ENCODE data around the gene NABP1.

Gene NABP1

DNA sequence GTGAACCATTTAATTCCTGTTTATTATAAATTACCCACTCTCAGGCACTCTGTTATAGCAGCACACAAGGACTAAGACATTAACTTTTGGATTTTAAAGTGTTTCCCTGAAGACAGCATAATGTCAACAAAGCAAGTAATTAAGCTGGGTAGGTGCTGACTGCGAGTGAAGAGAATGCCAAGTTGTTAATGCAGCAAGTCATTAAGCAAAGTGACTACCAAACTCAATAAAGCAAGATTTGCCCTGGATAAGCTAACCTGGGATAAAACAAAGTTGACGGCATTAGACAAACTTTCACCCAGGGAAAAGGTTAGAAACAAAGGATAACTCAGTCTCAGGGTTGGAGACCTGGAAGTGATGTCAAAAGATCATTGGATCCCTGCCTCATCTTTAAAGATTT, 28.4 kb upstream of the NABP1 start:
- no peak for DNase-seq (ENCODE audit: low read depth in 2 of 2)

DNA sequence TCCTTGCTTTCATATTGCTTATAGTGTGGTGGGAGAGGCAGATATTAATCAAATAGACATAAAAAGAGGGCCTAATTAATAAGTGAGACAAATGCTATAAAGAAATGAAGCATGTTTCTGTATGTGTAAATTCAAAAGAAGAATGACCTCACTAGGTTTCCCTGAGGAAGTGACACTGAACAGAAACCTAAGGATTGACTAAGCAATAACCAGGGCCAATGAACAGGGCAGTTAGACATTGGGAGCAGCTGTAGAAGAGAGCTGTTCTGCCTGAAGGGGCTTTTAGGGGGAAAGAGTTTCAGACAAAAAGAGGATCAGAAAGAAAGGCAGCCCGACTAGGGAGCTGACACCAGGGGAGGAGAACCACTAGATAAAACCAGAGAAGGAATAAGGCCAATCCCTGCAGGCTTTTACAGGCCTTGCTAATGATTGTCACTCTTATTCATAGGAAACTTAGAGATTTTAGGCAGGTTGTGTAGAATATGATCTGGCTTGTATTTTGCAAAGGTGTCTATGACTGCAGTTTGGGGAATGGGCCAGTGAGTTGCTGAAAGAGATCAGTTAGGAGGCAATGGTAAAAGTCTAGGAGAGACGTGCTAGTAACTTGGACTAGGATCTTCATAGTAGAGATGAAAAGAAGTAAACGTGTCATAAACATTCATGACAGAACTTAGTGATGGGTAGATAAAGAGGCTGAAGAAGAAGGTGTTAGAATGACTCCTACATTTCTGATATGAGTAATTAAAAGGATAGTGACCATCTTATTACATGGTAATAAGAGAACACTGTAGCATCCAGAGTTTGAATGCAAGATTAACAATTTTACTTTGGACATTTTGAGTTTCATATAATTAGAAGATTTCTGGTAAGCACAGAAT, 26.8 kb upstream of the NABP1 start:
- DNase-seq (ENCODE audit: low read depth in 2 of 2), result no peak

DNA sequence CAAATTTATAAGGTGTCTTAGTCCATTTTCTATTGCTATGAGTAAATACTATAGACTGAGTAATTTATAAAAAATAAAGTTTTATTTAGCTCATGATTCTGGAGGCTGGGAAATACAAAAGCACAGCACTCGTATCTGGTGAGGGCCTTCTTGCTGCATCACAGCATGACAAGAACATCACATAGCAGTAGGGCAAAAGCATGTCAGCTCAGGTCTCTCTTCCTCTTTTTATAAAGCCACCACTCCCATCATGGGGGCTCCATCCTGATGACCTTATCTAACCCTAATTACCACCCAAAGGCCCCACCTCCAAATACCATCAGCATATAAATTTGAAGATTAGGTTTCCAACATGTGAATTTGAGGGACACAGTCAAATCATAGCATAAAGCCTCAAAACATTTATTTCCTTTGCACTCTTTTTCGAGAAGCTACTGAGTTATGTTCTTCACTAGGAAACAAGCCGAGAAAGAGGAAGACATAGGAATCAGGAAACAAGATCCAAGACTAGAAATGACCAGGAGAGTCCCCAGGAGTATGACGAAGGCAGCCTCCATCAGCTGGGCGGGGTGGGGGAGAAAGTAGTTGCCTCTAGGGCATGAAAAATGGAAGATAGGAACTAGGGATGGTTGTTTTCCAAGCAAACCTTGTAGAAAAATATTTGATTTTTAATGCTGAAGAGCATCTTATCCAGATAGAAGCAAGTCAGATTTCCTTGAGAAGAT, 24.1 kb upstream of the NABP1 start:
- DNase-seq (ENCODE audit: low read depth in 2 of 2), result no peak

DNA sequence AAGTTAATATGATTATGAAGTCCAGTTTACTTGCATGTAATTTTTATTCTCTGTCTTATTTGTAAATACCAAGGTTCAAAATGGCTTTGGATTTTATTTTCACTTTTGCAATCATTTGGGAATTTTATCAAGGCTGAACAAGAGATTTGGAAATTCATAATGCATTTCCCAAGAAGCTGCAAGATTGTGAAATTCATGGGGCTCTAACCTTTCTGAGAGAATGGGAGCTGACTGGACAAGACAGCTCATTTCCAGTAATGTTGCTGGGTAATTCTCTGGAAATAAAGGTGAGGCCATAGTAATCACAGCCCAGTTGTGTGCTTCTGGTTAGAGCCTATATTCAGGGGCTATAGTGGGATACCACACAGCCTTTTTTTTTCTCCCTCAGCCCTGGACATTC, 21.5 kb upstream of the NABP1 start:
- peak; percentile 62 to 64 for DNase-seq (ENCODE audit: low read depth in 2 of 2)

DNA sequence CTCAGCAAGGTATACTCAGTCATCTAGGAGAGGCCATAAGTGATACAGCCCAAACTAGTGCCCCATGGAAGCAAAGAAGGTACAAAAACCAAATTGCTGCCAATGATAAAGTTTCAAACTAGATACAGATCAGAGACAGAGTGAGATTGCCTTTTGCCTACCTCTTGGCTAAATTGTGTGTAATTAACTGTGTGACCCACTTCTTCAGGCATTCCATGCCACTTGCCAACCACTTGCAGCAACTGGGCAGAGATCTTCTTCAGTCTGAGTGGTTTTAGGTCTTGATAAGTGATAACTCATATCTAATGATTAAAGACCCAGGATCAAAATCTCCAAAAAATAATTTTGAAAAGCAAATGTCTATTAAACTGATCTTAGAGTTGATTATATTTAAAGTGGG, 21.1 kb upstream of the NABP1 start:
- no peak for DNase-seq (ENCODE audit: low read depth in 2 of 2)

DNA sequence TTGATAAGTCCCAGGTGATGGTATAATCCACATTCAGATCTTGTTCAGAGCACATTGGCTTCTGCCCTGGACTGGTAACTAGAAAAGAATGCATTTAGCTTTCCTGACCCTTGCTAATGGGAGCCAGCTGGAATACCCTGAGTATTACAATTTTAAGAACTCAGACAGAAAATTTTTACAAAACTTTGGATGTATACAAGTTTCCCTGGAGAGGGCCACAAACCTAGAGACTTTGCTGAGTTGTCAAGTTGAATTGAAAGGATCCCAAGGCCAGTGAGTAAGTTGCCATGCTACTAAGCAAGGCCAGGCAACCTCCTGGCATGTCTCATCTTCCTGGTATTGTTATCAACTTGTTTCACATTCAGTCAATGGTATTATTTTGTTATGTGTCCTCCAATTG, 20.0 kb upstream of the NABP1 start:
- DNase-seq (ENCODE audit: low read depth in 2 of 2), result peak; percentile 60 to 62

DNA sequence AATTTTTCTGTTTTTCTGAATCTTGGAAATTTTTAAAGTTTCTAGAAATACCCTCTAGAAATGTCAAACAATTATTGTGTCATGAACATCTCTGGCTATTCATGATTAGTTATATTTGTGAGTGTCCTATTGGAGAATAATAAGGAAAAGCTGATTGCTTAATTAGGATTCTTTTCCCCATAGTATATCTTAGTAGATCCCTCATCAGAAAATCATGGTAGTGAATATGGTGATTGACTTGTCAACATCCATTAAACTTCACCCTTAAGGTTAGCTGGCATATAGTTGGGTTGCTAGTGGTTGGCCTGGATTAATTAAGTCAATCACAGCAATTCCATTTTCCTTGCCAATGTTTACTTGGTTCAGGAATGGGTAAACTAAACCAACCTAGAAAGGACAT, 18.7 kb upstream of the NABP1 start:
- no peak for DNase-seq (ENCODE audit: low read depth in 2 of 2)

DNA sequence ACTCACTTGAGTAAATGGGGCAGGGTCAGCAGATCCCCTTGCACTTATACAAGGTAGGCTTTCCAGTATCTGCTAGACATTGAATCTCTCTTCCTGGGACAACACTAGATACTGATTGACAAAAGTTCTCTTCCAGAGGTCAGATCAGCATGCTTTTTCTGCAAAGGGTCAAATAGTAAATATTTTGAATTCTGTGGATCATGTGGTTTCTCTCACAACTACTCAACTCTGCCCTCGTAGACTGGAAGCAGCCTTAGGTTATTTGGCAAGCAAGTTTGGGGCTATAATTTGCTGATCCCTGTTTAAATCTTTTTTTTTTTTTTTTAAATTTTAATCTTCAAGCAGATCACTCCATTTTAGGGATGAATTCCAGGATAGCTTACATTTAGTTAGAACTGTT, 17.4 kb upstream of the NABP1 start:
- DNase-seq (ENCODE audit: low read depth in 2 of 2), result no peak

DNA sequence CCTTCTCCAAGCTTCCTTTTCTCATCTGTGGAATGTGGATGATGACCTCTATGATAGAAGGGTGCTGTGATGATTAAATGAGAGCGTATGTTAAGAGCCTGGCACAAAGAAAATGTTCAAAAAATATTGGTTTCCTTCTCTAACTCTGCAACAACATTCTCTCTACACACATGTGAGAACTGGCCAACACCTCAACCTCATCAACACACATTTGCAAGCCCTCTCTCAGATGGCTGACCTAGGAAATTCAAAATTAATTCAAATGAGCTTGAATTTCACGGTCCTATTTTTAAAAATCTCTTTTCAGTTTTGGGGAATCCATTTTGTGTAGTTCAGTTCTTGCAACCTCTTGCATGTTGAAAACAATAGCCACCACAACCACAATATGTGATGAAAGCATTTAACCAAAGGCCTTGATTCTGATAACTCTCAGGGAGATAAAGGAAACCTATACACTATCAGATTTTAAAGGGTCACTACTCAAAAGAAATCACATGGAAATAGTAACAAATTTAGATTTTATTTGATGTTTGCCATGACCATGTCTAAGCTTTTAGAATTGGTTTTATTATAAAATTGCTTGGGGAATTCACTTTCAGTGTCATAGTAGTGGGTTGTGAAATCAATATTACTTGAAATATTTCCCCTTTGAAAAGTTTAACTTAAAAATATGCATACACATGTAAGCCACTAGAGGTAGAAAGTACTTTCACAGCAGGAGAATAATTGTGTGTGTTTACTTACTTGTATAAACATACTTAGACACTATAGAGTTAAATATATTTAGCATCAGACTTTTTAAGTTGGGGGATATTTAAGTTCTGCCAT, 16.6 kb upstream of the NABP1 start:
- DNase-seq (ENCODE audit: low read depth in 2 of 2), result no peak

DNA sequence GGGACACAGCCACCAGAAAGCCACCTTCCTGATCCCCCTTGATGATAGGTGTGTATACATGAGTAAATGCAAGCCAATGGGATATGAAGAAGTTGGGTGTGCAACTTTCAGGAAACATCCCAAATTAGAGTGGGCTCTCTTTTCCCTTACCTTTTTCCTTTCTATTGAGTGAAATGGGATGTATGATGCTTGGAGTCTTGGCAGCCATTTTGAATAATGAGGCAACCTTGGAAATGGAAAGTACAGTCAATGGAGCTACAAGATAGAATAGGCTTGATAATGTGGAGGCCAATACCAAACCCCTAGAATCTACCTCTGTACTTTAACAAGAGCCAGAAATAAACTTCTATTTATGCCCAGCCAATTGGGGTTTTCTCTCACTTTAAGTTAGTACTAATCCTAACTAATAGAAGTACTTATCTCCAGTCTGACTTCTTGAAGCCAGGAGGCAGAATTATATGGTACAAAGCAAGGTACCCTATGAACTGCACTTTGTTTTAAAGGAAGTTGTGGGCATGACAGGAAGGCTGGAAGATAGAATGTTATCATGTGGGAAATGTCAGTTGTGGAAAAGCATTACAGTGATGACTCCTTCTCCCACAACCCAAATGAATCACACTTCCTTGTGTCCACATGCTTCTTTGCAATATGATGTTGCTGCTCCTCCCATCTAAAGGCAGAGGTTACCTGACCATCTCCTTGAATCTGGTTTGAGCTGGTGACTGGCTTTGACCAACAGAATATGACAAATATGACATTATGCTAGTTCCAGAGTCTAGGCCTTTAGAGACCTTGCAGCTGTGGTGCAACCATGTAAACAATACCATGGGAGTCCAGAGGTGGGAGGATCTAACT, 12.9 kb upstream of the NABP1 start:
- no peak for DNase-seq (ENCODE audit: low read depth in 2 of 2)

DNA sequence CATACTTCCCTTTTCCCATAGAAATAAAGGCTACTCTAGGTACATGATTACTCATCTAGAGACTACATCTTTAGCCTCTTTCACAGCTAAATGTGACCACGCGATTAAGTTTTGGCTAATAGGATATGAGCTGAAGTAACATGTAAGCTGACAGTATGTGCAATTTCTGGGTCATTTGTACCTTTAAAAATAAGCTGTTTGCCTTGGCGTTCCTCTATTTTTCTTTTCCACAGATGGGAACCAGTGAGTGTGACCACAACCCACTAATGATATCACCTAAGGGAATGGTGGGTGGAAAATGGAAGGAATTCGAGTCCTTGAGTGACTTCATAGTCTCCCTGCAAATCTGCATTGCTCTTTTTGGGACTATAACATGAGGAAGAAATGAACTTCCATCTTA, 11.7 kb upstream of the NABP1 start:
- no peak for DNase-seq (ENCODE audit: low read depth in 2 of 2)

DNA sequence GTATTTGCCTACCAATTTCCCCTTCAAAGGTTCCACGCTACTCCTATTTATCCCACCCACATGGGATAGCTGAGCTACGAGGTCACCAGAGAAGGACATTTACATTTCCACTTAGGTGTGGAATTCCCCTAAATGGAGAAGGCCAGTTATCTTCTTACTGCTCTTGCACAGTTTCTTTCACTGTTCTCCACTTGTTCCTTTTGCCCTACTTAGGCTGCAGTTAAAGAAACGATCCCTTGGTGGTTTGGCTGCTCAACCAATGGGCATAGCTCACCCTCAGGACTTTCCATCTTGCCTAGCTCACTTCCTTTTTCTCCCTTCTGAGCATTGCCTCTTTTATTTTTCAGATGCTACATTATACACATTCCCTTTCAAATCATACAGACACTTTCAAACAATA, 11.2 kb upstream of the NABP1 start:
- DNase-seq (ENCODE audit: low read depth in 2 of 2), result no peak

DNA sequence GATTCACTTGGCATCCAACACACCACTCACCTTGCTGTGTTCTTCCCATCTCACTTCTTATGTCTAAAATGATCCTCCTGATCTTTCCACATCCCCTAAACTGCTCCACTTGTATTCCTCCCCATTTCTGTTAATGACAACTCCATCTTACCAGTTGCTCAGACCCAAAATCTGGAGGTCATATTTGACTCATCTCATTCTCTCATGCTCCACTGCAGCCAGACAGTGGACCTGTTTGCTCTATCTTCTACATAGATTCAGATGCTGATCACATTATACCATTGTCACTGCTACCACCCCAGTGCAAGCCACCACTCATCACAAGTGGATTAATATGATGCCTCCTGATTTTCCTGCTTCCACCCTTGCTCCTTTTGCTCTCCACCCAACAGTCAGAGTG, 7.9 kb upstream of the NABP1 start:
- DNase-seq (ENCODE audit: low read depth in 2 of 2), result no peak

DNA sequence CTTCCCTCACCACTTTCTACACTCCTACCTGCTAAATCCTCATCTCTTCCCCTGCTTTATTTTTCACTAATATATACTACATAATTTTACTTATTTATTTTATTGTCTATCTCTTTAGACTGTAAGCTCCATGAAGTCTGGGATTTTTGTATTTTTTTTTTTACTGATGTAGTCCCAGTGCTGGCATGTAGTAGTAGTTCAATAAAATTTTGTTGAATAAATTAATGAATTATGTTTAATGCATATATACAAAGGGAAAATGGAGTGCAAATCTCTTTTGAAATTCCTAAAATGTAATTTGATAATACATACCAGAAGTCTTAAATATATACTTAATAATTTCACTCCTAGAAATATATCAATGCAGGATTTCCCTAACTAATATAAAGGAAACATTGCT, 7.1 kb upstream of the NABP1 start:
- DNase-seq (ENCODE audit: low read depth in 2 of 2), result no peak

DNA sequence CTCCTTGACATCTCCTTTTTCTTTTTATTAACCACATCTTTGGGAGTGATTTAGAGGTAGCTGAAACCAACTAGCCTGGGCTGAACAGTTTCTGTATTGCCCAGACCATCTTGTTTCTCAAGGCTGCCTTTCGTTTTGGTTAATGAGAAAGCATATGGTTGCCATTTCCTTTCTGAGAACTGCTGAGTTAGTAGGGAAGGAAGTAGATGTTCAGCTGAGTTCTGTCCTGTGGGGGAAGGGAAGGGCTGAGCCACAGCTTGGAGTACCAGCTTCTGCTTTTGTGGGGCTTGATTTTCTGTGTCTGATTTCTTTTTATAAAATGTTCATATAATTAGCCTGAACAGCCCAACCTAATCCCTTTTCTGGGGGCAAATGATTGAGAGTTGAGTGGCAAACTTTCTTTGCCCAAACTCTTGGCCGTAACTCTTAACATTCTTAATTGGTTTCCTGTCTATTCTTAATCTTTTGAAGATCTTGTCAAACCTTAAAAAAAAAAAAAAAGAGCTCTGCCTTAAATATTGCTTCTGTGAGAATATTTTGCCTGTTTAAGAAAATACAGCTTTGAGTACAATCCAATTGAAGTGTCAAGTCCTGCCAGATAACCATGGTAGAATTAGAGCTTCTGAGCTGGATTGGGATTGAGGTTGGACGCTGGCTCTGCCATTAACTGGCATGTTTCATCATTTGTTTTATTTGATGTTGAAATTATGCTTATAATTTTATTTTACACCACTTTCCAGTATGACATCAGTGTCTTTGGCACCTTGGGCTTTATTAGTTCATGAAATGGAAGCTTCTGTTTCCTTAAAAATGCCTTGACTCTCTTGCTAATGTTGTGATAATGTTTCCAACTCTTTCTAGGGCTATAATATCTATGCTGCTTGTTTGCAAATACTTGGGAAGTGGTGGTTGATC, 1.9 kb upstream of the NABP1 start:
- no peak for DNase-seq (ENCODE audit: low read depth in 2 of 2)

DNA sequence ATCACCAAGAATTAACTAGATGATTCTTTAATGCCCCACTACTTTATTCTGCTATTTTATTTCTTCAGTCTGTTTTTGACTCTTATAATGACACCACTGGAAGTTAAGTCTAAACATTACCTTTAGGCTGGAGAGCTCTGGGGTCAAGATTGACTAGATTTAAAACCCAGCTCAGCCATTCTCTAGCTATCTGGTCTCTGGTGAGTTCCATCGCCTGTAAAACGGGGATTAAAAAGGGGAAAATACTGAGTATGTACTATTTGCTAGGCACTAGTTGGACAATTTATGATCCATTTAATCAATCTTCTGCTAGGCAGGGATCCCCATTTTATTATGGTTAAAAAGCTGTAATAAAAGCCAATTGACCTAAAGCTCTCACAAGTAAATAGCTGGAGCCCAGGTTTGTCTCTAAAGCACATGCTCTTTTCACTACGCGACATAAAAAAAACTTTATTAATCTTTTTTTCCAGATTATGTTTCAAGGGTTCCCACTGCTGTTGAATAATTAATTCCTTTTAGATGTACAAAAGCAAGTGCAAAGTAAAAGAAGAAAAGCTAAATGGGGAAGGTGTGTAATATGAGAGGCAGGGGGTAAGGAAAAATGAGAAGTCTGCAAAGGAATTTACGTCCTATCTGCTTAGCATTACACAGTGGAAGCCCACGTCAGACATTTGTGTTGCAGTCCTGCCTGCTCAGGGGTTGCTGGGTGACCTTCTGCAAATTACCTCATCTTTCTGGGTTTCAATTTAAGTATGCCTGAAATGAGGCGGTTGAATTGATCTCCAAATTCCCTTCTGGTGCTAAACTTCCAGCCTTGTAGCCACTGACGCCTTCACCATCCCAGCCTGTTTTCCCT, 918 bp upstream of the NABP1 start:
- DNase-seq (ENCODE audit: low read depth in 2 of 2), result peak; percentile 59 to 68

DNA sequence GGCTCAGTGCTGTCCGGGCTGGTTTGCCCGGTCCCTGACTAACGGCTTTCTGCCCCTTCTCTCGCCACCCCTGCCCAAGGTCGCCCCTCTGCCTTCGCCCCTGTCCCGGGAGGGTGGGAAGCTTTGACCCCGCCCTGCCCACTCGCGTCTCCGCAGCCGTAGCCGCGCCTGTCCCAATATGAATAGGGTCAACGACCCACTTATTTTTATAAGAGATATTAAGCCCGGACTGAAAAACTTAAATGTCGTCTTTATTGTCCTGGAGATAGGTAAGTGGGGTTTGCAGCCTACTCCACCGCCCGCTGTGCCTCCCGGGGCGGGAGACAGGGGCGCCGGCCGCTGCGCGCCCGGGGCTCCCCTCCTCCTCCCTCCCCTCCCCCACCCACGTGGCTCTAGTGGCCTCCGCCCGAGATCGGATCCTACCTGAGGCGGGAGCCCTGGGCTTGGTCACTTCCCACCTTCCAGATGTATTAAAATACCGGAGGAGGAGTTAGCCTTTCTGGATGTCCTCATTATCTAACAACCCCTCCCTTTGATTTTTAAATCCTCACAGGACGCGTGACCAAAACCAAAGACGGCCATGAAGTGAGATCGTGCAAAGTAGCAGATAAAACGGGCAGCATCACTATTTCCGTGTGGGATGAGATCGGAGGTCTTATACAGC, 633 bp downstream of the NABP1 start:
- DNase-seq (ENCODE audit: low read depth in 2 of 2), result no peak

DNA sequence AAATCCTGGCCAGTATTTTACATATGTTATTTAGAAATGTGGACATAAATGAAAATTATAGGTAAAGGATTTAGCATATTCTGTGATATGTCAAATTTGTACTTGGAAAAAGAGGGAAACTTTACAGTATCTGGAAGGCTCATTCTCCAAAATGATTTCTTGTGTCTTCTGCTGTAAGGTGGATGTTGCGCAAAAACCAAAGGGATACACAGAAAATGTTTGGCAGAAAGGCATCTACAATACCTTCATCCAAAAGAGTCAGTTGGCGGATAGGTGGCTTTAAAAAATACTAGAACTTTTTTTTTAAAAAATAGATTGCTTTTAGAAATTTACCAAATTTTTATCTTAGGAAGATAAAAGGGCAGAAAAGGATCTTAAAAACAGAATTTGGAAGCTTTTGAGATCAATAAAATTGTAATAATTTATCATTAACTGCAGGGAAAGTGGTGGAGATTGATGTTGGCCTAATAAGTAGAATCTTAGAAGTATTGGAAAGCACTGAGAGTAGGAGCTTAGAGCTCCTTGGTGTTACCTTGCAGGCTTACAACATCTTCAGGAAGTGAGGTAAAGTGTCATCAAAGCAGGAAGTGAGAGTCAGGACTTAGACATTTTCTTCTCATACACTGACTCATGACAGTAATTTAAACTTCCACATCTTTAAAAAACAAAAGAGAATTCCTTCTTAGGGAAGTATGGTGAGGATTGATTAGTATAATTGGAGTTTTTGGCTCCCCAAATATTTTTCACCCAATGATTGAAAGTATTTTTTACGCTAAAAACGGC, 2.1 kb downstream of the NABP1 start:
- DNase-seq (ENCODE audit: low read depth in 2 of 2), result peak; percentile 55

Measured in fibroblast of skin of left quadriceps (primary cell).